Brain microvascular endothelial cell (primary cell): ENCODE results near the gene DLX4.

ENCODE experiments used
- DNase-seq: peaks from one replicate; pipeline ENCODE4 v3.0.0-alpha.2; 2020
- H3K27ac ChIP-seq: fragments of 250-450 bp; sonication (Bioruptor Pico); 2 replicates; pipeline ENCODE4 v1.5.1; 2020; ENCODE audit warnings: mild to moderate bottlenecking, moderate library complexity
- H3K27me3 ChIP-seq: fragments of 250-450 bp; sonication (Bioruptor Pico); replicated peaks from 2 replicates; pipeline ENCODE4 v1.5.1; 2020; ENCODE audit warnings: mild to moderate bottlenecking
- H3K36me3 ChIP-seq: fragments of 250-450 bp; sonication (Bioruptor Pico); replicated peaks from 2 replicates; pipeline ENCODE4 v1.5.1; 2020; ENCODE audit warnings: mild to moderate bottlenecking
- H3K4me3 ChIP-seq: 2 replicates; pipeline ENCODE4 v1.5.1; 2011; ENCODE audit warnings: low read depth, mild to moderate bottlenecking, control low read depth, low read length, moderate library complexity
- CTCF ChIP-seq: IDR thresholded peaks from 2 replicates; pipeline ENCODE4 v1.5.1; 2011; ENCODE audit warnings: low read depth, mild to moderate bottlenecking, moderate library complexity, low read length, control low read depth, inconsistent platforms; ENCODE audit errors: missing control alignments
- in situ Hi-C: cut with HindIII; loops from 2 replicates; pipeline ENCODE4 v1.10.0; 2017; ENCODE audit warnings: low sequenced_read_pairs, low pct_ligation_motif_present

The DLX4 gene

GRCh38 chr17:49990921-49991320 is 21.9 kb downstream of the DLX4 start:
- H3K4me3 ChIP-seq, result no peak overlapping the region
- no peak for TF ChIP-seq CTCF
- DNase-seq, result no peak
- no peak overlapping the region for H3K27ac ChIP-seq
- no peaks in the 10 kb centered on the region for H3K36me3 ChIP-seq
- peaks cover 86% of the 10 kb centered on the region for H3K27me3 ChIP-seq
- in situ Hi-C loops, result no loop called here

GRCh38 chr17:49991409-49991808 is 22.4 kb downstream of the DLX4 start:
- Histone ChIP-seq H3K4me3 (no peak overlapping the region), H3K36me3 (no peaks in the 10 kb centered on the region), H3K27ac (no peak overlapping the region), H3K27me3 (peaks cover 90% of the 10 kb centered on the region)
- no peak for DNase-seq
- no peak for TF ChIP-seq CTCF
- in situ Hi-C loops, result no loop called here

GRCh38 chr17:49992191-49992932 is 23.4 kb downstream of the DLX4 start:
- H3K4me3 ChIP-seq, result no peak overlapping the region

GRCh38 chr17:49992933-49993422 is 24.0 kb downstream of the DLX4 start:
- DNase-seq, result no peak
- in situ Hi-C loops, result no loop called here
- Histone ChIP-seq H3K4me3 (no peak overlapping the region), H3K27me3 (peaks cover 80% of the 10 kb centered on the region), H3K36me3 (no peaks in the 10 kb centered on the region), H3K27ac (no peak overlapping the region)
- no peak for TF ChIP-seq CTCF

More at GRCh38 chr17:49992191-49992932, 23.4 kb downstream of the DLX4 start:
- DNase-seq, result no peak
- peaks cover 86% of the 10 kb centered on the region for H3K27me3 ChIP-seq
- TF ChIP-seq CTCF, result no peak
- no peaks in the 10 kb centered on the region for H3K36me3 ChIP-seq
- H3K27ac ChIP-seq, result no peak overlapping the region
- in situ Hi-C loops, result no loop called here

- H3K4me3 ChIP-seq, result peak overlapping the region; percentile 24
- no peak for DNase-seq
- no peak overlapping the region for H3K27ac ChIP-seq
- peaks cover 75% of the 10 kb centered on the region for H3K27me3 ChIP-seq
- in situ Hi-C loops, result no loop called here
- no peaks in the 10 kb centered on the region for H3K36me3 ChIP-seq
- no peak for TF ChIP-seq CTCF
These were observed 24.6 kb downstream of the DLX4 start for GRCh38 chr17:49993423-49994060.
